Lung microvascular endothelial cell (primary cell): ENCODE data around the gene UFC1. TPM values are rescaled to one million over a fixed set of nuclear protein-coding genes. Genes with fewer than 3 reads are reported as not detected.
"Not testable (repeated sequence)": the region's sequence is repeated elsewhere in the genome, so short reads cannot be mapped to it uniquely, and the experiment has no call there.

Experiments
- DNase-seq, 2 donors: peaks; one replicate each; pipeline versions ENCODE4 v3.0.0 to v3.0.0-alpha.2; 2010; ENCODE audit warnings: low read depth in 2 of 2
- total RNA-seq: library from RNA; depleted of rRNA; stranded (reverse); fragments of >200 nt; gene quantifications from 2 replicates; pipeline ENCODE4 v1.2.1, GENCODE V29; 2014

UFC1 gene
- total RNA-seq: 111 and 133 TPM in 2 replicates

DNA sequence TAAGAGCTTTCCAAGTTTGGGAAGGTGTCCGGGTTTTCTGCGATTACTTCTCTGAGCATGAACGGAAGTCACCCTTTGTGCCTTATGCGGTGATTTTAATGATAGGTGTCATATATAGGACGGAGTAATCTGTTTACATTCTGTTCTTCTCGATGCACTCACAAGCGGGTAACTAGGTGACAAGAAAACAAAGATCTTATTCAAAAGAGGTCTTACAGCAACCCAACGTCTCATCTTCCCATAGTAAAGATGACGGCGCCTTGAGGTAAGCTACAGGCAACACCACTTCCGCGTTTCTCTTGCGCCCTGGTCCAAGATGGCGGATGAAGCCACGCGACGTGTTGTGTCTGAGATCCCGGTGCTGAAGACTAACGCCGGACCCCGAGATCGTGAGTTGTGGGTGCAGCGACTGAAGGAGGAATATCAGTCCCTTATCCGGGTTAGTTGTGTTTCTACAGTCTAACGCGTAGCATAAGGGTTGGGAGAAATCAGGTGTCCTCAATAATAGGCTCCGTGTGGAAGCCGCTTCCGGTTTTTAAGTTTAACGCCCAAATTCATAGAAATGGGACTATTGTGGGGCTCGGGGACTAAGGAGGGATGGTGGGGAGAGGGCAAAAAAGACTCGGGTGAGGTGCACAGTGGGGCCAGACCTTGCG is at the start of gene UFC1:
Gene UFC1 (plus strand): TSS at position 297 of the 656 bp plus-strand sequence. CDS start 20 bp downstream, at position 317.
- peak; percentile 89 to 94 for DNase-seq

DNA sequence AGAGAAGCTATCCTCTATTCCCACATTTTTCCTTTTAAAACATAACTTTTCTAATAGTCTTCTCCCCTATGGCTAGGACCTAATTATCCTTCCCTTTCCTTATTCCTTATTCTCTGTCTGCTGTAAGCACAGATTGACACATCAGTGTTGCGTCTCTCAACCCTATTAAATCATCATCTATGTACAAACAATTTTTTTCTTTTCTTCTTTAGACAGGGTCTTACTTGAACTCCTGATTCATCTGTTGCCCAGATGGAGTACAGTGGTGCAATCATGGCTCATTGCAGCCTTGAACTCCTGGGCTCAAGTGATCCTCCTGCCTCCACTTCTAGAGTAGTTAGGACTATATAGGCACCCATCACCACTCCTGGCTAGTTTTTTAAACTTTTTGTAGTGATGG is 47.3 kb upstream of the UFC1 start:
- DNase-seq: no peak

DNA sequence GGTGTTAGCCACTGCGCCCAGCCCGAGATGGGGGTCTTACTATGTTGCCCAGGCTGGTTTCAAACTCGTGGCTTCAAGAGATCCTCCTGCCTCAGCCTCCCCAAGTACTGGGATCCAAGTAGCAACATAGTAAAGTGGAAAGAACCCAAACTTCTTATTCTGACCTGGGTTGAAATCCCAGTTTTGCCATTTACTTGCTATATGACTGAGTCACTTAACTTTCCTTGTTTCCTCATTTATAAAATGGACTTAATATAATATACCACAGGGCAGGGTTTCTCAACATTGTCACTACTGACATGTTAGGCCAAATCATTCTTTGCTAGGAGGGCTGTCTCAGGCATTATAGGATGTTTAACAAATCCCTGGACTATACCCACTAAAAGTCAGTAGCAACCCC is 42.7 kb upstream of the UFC1 start:
- no peak for DNase-seq

DNA sequence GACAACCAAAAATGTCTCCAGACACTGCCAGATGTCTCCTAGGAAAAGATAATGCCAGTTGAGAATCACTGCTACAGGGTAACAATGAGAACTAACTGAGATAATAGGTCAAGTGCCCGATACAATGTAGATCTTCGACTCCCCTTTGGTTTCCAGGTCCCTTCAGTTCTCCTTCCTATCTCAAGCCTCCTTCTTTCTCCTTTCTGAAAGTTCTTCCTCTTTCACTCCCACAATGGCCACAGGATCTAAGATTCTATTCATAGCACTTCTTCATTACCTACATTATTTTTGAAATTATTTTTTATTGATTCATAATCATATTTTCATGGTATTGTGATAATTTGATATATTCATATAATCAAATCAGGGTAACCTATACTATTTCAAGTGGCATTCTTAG is 42.3 kb upstream of the UFC1 start:
- DNase-seq: no peak

DNA sequence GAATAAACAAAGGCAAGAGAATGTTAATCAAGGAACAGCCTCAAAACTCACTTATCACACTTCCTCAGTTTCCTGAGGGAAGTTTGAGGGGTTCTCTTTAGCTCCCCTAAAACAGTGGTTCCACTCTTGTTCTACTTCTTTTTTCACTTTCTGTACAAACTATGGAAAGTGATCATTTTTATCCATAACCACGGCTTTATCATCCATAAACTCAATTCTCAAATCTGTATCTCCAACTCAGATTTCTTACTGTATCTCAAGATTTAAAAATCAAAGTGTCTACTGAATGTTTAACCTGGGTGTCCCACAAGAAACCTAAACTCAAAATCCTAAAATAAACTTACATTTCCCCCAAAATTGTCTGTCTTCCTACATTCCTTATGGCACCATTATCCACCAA is 39.9 kb upstream of the UFC1 start:
- DNase-seq: no peak

DNA sequence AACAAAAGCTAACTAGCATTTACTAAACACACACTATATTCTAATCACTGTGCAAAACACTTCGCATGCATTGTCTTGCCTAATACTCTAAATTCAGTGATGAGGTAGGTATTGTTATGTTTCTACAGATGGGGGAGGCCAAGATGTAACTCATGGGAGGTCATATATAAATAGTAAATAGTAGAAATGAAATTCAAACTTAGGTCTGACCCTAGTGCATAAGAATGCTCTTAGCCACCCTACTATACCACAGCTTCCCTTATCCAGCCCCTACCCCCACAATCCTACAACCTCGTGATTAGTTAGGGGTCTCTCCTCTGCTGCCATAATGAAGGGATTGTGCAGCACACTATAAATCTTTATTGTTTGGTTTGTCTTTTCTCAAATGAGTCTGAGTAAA is 39.2 kb upstream of the UFC1 start:
- no peak for DNase-seq

DNA sequence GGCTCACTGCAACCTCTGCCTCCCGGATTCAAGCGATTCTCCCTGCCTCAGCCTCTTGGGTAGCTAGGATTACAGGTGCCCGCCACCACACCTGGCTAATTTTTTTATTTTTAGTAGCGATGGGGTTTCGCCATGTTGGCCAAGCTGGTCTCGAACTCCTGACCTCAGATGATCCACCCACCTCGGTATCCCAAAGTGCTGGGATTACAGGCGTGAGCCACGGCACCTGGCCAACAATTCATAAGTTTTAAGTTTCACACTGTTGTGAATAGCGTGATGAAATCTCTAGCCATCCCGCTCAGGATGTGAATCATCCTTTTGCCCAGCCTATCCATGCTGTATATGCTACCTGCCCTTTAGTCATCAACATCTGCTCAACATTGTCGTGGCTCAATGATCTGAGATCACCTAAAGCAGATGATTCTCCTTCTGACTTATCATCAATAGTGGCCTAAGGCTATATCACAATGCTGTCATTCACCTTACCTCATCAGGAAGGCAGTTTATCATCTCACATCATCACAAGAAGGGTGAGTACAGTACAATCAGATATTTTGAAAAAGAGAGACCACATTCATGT is 38.6 kb upstream of the UFC1 start:
- DNase-seq: peak; percentile 93 to 96

DNA sequence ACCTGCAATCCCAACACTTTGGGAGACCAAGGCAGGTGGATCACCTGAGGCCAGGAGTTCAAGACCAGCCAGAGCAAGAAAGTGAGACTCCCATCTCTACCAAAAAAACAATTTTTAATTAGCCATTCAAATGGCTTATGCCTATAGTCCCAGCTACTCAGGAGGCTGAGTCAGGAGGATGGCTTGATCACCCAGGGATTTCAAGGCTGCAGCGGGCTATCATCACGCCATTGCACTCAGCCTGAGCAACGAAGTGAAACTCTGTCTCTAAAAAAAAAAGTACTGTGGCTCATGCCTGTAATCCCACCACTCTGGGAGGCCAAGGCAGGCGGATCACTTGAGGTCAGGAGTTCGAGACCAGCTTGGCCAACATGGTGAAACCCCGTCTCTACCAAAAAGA is 37.8 kb upstream of the UFC1 start:
- not testable (repeated sequence) for DNase-seq

DNA sequence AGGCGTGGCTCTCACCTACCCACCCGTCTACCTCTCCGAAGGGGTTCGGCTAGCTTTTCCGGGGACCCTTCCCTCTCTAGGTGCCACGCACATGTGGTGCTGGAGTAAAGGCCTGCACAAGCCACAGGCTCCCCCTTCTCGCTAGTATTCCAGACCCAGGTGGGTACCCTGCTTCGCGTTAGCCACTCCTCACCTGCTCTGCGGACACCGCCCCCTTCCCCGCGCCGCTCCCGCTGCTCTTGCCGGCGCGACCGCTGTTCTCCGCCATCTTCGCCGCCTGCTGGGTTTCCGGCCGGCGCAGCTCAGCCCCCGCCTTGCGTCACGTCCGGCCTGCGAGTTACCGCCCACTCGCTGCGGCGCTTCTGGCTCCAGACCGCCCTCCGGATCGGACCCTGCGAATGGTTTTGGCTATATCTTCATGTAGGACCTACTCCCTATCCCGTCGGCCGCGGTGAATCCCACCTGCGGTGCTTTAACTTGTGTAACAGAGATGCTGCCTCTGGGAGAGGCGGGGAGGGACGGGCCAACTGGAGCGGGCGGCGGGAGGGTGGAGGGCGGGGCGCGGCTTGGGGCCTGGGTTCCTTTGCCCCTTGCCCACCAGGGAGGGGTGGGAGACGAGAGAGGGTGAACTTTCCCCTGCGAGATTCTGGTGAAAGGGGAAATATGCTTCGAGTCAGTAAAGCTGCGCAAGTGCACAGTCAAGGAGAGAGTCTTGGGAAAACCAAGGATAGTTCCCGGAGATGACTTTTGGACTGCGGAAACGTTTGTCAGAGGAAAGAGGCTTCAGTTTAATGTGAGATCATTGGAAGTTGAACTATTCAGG is 35.8 kb upstream of the UFC1 start, which contains the start of the genes NIT1 and PFDN2:
Gene NIT1 (plus strand): TSS at position 347 of the 823 bp plus-strand sequence. CDS start 72 bp downstream, at position 419.
Gene PFDN2 (minus strand): TSS at position 279 of the 823 bp plus-strand sequence. CDS start 11 bp downstream, at position 268.
- peak; percentile 90 to 91 for DNase-seq

DNA sequence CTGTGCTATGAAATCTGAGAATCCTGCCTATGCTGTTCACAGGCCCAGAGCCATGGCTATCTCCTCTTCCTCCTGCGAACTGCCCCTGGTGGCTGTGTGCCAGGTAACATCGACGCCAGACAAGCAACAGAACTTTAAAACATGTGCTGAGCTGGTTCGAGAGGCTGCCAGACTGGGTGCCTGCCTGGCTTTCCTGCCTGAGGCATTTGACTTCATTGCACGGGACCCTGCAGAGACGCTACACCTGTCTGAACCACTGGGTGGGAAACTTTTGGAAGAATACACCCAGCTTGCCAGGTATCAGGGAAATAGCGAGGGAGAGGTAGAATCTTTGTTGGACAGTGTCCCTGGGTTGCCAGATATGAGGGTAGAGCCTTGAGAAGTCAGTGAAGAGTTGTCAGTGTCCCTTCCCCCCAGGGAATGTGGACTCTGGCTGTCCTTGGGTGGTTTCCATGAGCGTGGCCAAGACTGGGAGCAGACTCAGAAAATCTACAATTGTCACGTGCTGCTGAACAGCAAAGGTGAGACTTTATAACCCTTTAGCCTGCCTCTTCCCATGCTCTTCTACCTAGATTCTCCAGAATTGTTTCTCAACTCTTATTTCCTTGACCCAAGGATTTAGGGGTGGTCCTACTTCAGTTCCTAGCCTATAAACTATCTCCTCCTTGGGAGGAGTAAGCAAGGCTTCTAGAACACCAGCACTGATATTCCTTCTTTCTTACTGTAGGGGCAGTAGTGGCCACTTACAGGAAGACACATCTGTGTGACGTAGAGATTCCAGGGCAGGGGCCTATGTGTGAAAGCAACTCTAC is 34.5 kb upstream of the UFC1 start:
- DNase-seq: peak; percentile 47 to 75

DNA sequence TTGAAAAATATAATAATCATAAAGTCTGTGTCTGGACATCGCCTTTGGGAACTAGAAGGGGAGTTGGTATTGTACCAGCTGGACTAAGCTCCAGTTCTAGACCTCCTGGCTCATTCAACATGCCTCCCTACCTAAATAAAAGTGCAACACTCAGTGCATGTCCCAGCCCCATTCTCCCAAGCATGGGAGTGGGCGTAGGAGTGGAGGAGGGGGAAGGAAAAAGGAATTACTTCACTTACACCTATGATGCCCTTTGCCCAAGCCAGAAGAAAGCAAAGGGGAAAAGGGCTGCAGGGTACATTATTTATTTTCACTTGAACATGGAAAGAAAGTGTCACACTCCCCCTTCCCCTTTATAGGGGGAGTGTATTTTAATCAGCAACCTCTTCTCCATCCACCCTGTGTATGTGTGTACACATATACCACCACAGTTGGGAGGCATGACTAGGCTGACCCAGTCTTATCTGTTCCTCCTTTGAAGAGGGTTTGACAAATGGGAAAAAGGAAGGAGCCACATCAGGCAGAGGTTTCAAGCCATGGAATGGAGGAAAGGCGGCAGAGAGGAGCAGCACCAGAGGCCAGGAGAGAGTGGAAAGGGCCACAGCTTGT is 32.6 kb upstream of the UFC1 start:
- no peak for DNase-seq

DNA sequence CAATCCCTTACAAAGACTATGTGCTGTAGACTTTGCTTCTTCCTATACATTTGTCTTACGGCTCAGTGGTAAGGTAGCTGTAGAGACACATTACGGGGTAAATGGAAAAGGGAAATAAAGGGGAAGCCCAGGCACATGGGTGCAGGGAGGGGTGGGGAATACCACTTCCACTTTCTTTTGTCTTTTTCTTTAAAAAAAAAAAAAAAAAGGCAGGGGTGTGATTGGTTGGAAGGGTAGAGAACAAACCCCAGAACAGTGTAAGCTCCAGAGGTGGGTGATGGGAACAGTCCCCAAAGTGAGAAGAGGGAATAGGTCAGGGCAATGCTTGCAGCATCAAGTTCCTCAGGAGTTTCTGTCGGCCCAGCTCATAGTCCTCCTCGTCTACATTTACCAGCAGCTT is 31.9 kb upstream of the UFC1 start:
- no peak for DNase-seq

DNA sequence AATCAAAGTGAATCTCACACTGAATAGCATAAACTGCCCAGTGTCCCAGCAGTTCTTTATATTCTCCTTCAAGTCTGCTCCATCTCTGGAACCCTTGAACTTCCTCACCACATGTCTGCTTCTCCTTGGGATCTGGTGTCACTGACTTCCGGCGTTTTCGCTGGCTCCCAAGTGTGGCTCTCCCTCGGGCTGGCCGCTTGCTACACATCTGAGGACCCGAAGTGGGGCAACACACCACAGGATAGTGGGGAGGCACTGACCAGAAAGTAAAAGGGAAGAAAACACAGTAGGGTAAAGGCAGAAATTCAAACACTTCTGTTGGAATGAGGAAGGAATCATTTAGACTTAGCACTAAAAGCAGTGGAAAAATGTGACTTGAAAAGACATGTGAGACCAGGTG is 30.8 kb upstream of the UFC1 start:
- DNase-seq: no peak

DNA sequence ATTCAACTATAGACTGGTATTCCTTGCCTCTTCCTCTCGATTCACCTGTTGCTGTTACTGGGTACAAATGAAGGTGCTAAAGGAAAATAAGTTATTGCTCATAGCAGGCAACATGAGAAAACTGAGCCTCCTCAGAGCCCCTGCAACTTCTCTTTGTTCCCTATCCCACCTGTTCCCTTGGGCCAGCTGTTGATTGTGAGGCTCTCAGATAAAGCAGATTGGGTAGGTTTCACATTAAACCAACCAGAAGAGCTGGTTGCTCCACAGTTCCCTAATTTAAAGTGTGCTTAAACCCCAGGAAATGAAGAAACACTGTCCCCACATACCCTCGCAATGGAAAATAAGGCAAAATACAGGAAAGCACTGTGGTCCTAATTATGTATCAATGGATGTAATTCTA is 26.1 kb upstream of the UFC1 start:
- no peak for DNase-seq

DNA sequence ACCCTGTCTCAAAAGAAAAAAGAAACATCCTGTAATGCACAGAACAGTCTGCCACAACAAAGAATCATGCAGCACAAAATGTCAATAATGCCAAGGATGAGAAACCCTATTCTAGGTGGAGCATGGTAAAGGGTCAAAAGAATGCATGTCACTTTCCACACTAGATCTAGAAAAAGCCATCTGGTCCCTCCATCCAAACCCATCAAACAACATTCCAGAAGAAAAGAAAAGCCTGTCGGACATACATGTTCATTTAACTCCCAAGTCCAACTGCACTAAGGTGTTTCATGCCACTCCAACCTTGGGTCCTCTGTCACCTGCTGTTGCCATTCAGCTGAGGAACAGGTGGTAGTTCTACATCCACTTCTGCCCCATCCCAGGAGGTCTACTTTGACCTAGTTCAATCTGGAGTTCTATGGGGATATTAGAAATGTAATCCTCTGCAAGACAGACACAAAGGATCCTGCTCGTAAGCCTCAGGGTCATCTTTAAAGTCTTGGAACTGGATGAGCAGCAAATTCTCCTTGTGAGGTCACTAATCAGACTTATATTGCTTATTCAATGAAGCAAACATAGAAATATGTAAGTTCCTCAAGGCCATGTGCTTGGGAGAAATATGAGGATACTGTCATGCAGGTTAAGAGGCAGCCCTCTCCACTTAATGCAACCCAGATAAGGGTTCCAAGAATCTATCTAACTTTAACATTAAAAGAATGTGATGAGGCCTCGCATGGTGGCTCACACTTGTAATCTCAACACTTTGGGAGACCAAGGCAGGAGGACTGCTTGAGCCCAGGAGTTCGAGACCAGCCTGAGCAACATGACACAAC is 25.0 kb upstream of the UFC1 start:
- no peak for DNase-seq

DNA sequence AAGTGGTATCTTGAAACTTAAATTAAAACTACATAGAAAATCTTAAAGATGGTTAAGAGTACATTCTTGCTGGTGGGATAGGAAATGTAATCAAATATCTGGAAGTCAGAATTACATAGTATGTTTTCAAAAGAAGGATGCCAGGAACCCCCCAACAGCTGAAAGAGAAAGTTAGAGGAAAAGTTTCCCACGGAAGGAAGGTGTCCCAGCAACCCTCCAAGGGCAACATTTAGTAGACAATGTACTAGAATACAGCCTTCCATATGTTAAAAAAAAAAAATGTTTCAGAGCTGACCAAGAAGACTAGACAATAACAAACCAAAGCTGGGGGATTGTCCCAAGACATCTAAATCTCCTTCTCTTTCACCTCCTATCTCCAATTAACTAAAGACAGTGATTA is 23.5 kb upstream of the UFC1 start:
- DNase-seq: peak; percentile 24 to 63

DNA sequence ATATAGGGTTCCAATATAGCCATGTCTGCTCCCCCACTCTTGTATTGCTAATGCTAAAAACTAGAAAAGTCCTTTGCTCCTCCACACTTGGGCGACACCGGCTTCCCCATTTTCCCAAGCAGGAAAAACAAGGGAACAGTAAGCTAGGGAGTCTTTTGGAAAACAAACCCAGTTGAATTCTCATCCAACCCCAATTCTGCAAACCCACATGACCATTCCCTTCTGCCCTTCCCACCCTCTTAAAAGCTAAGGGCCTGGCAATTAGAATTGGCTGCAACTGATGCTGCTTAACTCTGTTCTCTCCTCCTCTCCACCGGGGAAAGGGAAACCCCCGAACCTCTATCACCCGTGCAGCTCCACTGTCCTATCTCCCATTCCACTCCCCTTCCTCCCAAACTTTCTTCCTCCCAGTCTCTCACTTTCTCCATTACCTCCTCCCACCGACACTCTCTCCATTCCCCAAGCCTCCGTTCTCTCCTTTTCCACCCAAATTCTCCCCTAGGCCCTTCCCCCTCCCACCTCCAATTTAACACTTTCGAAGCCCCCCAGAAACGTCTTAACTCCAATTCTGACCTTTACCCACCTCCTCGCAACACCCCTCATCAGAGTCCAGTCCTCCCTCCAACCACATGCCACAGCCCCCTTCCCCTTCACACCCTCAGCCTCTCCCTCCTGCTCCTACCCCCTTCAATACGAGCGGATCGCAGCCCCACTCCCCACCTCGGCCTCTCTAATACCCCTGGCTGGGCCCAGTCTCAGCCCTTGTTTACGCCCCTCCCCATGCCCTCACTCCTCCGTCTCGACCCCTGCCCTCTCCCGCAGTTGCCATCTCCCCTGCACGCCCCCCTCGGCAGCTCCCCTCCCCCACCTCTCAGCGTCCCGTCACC is 22.0 kb upstream of the UFC1 start:
- DNase-seq: peak; percentile 22 to 35

DNA sequence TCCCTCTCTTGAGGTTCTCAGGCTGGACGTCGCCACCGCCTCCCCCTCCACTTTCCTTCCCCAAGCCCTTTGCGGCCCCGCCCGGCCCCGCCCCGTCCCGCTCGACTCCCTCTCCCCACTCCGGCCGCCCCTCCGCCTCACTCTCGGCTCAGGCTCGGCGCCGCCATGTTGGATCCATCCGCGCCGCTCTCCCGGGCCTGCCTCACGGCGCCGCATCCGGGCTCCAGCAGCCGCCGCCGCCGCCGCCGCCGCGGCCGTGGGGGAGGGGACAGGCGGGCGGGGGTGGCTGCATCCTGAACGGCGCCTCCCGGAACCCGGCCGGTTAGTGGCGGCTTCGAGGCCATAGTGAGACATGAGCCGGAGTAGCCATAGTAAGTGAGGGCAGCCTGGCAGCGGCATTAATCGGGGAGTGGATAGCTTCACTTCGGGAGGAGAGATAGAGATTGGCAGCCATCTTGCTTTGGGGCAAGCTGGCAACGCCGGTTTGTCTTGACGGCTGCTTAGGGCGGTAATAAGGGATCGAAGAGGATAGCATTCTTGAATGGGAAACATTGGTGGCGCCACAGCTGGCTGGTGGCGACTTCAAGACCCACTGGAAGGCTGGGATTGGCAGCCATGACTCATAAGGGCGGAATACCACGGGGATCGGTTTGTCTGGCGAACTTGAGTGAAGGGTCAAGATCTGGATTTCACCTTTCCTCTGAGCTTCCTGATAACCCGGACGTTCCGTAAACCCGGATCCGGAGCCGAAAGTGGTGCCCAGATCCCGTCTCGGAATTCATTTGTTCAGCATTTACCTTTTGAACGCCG is 21.2 kb upstream of the UFC1 start, which contains the start of gene DEDD:
Gene DEDD (minus strand): TSS at position 258 of the 810 bp plus-strand sequence. CDS start 8,205 bp downstream, outside the sequence.
- peak; percentile 96 for DNase-seq
